Ovary (tissue), 9 donors: ENCODE data around the gene RIF1. TPM values are rescaled to one million over a fixed set of nuclear protein-coding genes. Genes with fewer than 3 reads are reported as not detected.

Experiments
- DNase-seq, 5 donors: peaks; one replicate each; pipeline ENCODE4 v3.0.0-alpha.2; 2019 to 2020
- H3K27ac ChIP-seq, 2 donors: fragments of 200-600 bp; one replicate each; pipeline versions ENCODE4 v1.5.1 to v1.8.0; 2019 to 2022
- H3K27me3 ChIP-seq: fragments of 200-600 bp; one replicate; pipeline ENCODE4 v1.8.0; 2022
- H3K36me3 ChIP-seq: fragments of 200-600 bp; sonication (generic); one replicate; pipeline ENCODE4 v1.5.1; 2019
- H3K4me1 ChIP-seq: one replicate; pipeline ENCODE4 v1.8.1; 2013; ENCODE audit warnings: mild to moderate bottlenecking, moderate library complexity; ENCODE audit not compliant: insufficient read depth
- H3K4me3 ChIP-seq: fragments of 200-600 bp; sonication (generic); one replicate; pipeline ENCODE4 v1.5.1; 2017
- H3K9me3 ChIP-seq, 2 donors: fragments of 200-600 bp in 1 of 2; sonication (generic) in 1 of 2; one replicate each; pipeline versions ENCODE4 v1.5.1 to v1.8.1; 2013 to 2019; ENCODE audit warnings: mild to moderate bottlenecking in 1 of 2, moderate library complexity in 1 of 2
- EP300 ChIP-seq: sonication (generic); formaldehyde crosslinking; IDR thresholded peaks from one replicate; pipeline ENCODE4 v1.6.1; 2017; ENCODE audit warnings: antibody characterized with exemption
- POLR2A ChIP-seq: fragments of 450-650 bp; IDR thresholded peaks from one replicate; pipeline ENCODE4 v1.6.1; 2017; ENCODE audit warnings: antibody characterized with exemption, mild to moderate bottlenecking, moderate library complexity
- WGBS, 3 donors: extraction: QIAGEN DNeasy Blood & Tissue Kit in 1 of 3; methylation state at CpG; one replicate each; pipeline versions ENCODE4 v1.1.5 to v1.1.7; 2013 to 2017; 5-methylcytosine and 5-hydroxymethylcytosine counted together
- intact Hi-C, 4 donors: fragments of 100-400 bp; cut with DNase I; formaldehyde crosslinking; loops; one replicate each; pipeline versions ENCODE4 v1.11.0 to v1.15.1; 2022 to 2023
- polyA plus RNA-seq, 2 donors: library from polyadenylated mRNA; stranded (reverse); fragments of 200-250 nt in 1 of 2; fragments of 350-450 nt in 1 of 2; fragmentation: Illumina TruSeq in 1 of 2; extraction: RNeasy Lipid Tissue Mini Kit (QIAGEN cat#74804) in 1 of 2; gene quantifications; one replicate each; pipeline ENCODE4 v1.2.3, GENCODE V29; 2013 to 2014
- total RNA-seq, 7 donors: library from RNA; depleted of rRNA in 2 of 7; stranded (reverse); fragments of >200 nt in 2 of 7; fragmentation: NEBNext Ultra II Directional in 3 of 7; extraction: Animal tissue kit (Norgen Biotek cat#: 25700) in 3 of 7; gene quantifications; one replicate each; pipeline versions ENCODE4 v1.1.0 to v1.2.4, GENCODE V29; 2016 to 2023
- TF ChIP-seq, protein P1 (sequence below), 3 donors: fragments of 450-650 bp in 2 of 3; fragments of 200-600 bp in 1 of 3; IDR thresholded peaks; one replicate each; pipeline versions ENCODE4 v1.5.1 to v1.8.0; 2016 to 2022; ENCODE audit warnings: antibody characterized with exemption in 3 of 3, mild to moderate bottlenecking in 1 of 3
- donor health status: DM: no; HTN: no; CAD: no; lungs with moderate emphysema.
- donor health status: DM: no; HTN: no; CAD: no.
- donor health status: Bipolar disorder and iron deficiency.
- donor health status: DM: yes; HTN: yes; CAD: no.
- donor health status: DM: no; HTN: no; CAD: no.
- donor health status: DM: yes; HTN: yes; CAD: no.

RIF1 gene
- total and polyA plus RNA-seq, 9 donors: 7.3 to 56.1 (median 41.5) TPM

DNA sequence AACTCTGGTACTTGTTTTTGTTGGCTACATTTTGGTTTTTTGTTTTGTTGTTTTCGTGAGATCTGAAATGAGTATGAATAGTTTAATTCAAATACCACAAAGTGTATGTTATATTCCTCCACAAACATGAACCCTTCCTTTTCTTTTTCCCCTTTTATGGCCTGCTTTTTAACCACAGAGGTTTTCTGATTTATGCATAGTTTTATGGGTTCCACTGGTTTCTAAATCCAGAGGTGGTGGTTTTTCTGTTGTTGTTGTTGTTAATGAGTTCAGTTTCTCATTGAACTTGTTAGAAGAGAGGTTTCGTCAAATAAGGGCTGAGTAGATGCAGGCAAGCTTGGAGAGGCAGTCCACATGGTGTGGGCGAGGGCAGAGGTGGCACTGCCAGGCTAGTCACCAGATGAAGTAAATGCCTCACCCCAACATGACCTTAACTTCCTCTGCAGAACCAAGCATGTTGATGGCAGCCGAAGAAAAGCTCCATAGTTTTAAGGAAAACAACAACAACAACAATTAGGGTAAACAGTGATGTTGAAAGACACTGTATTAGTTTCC lies 72.5 kb downstream of the RIF1 start:
- 78 to 92% (median 90%) methylated on average over 4 of the region's 4 CpGs for WGBS, 3 donors
- H3K4me1 ChIP-seq: no peaks in the 10 kb centered on the region
- intact Hi-C loops: loop anchor here in 1 of 4 donors (5.0 kb wide), 1 partner anchor 280 kb away; no protein-coding TSS in a partner anchor
- no peak for DNase-seq
- no peaks in the 10 kb centered on the region for H3K36me3 ChIP-seq
- TF ChIP-seq, protein P1, sequence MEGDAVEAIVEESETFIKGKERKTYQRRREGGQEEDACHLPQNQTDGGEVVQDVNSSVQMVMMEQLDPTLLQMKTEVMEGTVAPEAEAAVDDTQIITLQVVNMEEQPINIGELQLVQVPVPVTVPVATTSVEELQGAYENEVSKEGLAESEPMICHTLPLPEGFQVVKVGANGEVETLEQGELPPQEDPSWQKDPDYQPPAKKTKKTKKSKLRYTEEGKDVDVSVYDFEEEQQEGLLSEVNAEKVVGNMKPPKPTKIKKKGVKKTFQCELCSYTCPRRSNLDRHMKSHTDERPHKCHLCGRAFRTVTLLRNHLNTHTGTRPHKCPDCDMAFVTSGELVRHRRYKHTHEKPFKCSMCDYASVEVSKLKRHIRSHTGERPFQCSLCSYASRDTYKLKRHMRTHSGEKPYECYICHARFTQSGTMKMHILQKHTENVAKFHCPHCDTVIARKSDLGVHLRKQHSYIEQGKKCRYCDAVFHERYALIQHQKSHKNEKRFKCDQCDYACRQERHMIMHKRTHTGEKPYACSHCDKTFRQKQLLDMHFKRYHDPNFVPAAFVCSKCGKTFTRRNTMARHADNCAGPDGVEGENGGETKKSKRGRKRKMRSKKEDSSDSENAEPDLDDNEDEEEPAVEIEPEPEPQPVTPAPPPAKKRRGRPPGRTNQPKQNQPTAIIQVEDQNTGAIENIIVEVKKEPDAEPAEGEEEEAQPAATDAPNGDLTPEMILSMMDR (IDR thresholded peaks at IDR 0.05): no peak
- TF ChIP-seq POLR2A (no peak), EP300 (no peak)
- no peak overlapping the region for H3K4me3 ChIP-seq
- H3K27me3 ChIP-seq: no peaks in the 10 kb centered on the region
- no peaks in the 10 kb centered on the region for H3K9me3 ChIP-seq
- no peak overlapping the region for H3K27ac ChIP-seq

DNA sequence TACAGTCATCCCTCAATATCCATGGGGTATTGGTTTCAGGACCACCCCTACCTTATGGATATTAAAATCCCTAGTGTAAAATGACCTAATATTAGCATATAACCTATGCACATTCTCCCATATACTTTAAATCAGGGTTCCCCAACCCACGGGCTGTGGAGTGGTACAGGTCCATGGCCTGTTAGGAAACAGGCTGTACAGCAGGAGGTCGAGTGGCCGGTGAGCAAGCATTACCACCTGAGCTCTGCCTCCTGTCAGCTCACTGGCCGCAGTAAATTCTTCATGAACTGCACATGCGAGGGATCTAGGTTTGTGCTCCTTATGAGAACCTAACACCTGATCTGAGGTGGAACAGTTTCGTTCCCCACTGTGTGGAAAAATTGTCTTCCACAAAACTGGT lies 73.8 kb downstream of the RIF1 start:
- no peaks in the 10 kb centered on the region for H3K36me3 ChIP-seq
- DNase-seq: no peak
- H3K27me3 ChIP-seq: no peaks in the 10 kb centered on the region
- H3K4me1 ChIP-seq: no peaks in the 10 kb centered on the region
- TF ChIP-seq, protein P1 (IDR thresholded peaks at IDR 0.05): no peak
- TF ChIP-seq EP300 (no peak), POLR2A (no peak)
- no peak overlapping the region for H3K4me3 ChIP-seq
- H3K27ac ChIP-seq: no peak overlapping the region
- 96 to 98% (median 97%) methylated on average over 6 of the region's 6 CpGs for WGBS, 3 donors
- intact Hi-C loops: loop anchor here in 1 of 4 donors (5.0 kb wide), 1 partner anchor 279 kb away; no protein-coding TSS in a partner anchor
- no peaks in the 10 kb centered on the region for H3K9me3 ChIP-seq

DNA sequence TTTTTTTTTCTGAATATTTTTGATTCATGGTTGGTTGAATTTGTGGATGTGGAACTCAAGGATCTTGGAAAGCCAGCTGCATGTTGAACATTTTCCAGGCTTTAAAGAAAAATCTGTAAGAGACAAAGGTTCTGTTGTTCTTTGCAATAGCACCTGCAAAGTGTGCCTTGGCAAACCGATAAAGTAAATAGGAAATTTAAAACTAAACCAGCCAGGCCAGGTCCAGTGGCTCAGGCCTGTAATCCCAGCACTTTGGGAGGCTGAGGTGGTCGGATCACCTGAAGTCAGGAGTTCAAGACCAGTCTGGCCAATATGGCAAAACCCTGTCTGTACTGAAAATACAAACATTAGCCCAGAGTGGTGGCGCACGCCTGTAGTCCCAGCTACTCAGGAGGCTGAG lies 74.4 kb downstream of the RIF1 start:
- Histone ChIP-seq H3K4me3 (no peak overlapping the region), H3K4me1 (no peaks in the 10 kb centered on the region), H3K36me3 (no peaks in the 10 kb centered on the region), H3K9me3 (no peaks in the 10 kb centered on the region), H3K27me3 (no peaks in the 10 kb centered on the region), H3K27ac (no peak overlapping the region)
- intact Hi-C loops: loop anchor here in 1 of 4 donors (5.0 kb wide), 1 partner anchor 278 kb away; no protein-coding TSS in a partner anchor
- TF ChIP-seq, protein P1 (IDR thresholded peaks at IDR 0.05): no peak
- TF ChIP-seq EP300 (no peak), POLR2A (no peak)
- DNase-seq: no peak
- WGBS, 3 donors: 97 to 100% (median 98%) methylated on average over 4 of the region's 4 CpGs

DNA sequence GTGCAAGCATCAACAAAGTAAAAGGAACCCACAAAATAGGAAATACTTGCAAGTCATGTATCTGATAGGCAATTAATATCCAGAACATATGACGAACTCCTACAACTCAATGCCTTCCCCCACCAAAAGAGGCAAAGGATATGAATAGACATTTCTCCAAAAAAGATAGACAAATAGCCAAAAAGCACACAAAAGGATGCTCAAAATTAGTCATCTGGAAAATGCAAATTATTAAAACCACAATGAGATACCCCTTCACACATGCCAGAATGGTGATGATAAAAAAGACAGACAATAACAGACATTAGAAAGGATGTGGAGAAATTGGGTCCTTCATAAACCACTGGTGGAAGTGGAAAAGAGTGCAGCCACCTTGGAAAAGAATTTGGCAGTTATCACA lies 76.4 kb downstream of the RIF1 start:
- no peaks in the 10 kb centered on the region for H3K9me3 ChIP-seq
- no peaks in the 10 kb centered on the region for H3K4me1 ChIP-seq
- H3K36me3 ChIP-seq: no peaks in the 10 kb centered on the region
- H3K27ac ChIP-seq: no peak overlapping the region
- TF ChIP-seq, protein P1 (IDR thresholded peaks at IDR 0.05): no peak
- TF ChIP-seq EP300 (no peak), POLR2A (no peak)
- no peak for DNase-seq
- 93 to 95% (median 94%) methylated on average over 1 of the region's 1 CpG for WGBS, 3 donors
- no peaks in the 10 kb centered on the region for H3K27me3 ChIP-seq
- H3K4me3 ChIP-seq: no peak overlapping the region
- intact Hi-C loops: no loop called here
